Measurements from ENCODE around the gene DISC1.
A peak's percentile ranks its signal among the peaks of the same experiment; 100 is the strongest.
"Not testable (repeated sequence)": the region's sequence is repeated elsewhere in the genome, so short reads cannot be mapped to it uniquely, and the experiment has no call there.

Gene DISC1

GRCh38 chr1:231626535-231626950, at the start of gene DISC1:
Gene DISC1 (plus strand): TSS chr1:231626790. CDS start chr1:231626868, 78 bp downstream.
- no peak for DNase-seq (ENCODE audit: low spot score)

GRCh38 chr1:231576804-231577718, 49.5 kb upstream of the DISC1 start:
- DNase-seq (ENCODE audit: low spot score) = no peak

- no peak for DNase-seq (ENCODE audit: low spot score)
These were observed 45.7 kb upstream of the DISC1 start for GRCh38 chr1:231580874-231581273.

- DNase-seq (ENCODE audit: low spot score) = no peak
These were observed 44.7 kb upstream of the DISC1 start for GRCh38 chr1:231581859-231582258.

GRCh38 chr1:231583376-231583775, 43.2 kb upstream of the DISC1 start:
- DNase-seq (ENCODE audit: low spot score) = no peak

GRCh38 chr1:231584117-231584516, 42.5 kb upstream of the DISC1 start:
- peak; percentile 25 for DNase-seq (ENCODE audit: low spot score)

- DNase-seq (ENCODE audit: low spot score) = no peak
These were observed 41.7 kb upstream of the DISC1 start for GRCh38 chr1:231584921-231585320.

- peak; percentile 37 for DNase-seq (ENCODE audit: low spot score)
These were observed 36.0 kb upstream of the DISC1 start for GRCh38 chr1:231590453-231591198.

GRCh38 chr1:231591466-231591865, 35.1 kb upstream of the DISC1 start:
- DNase-seq (ENCODE audit: low spot score) = no peak

GRCh38 chr1:231592809-231593208, 33.8 kb upstream of the DISC1 start:
- DNase-seq (ENCODE audit: low spot score) = no peak

- not testable (repeated sequence) for DNase-seq (ENCODE audit: low spot score)
These were observed 33.3 kb upstream of the DISC1 start for GRCh38 chr1:231593264-231593663.

GRCh38 chr1:231594123-231594522, 32.5 kb upstream of the DISC1 start:
- DNase-seq (ENCODE audit: low spot score) = no peak

- DNase-seq (ENCODE audit: low spot score) = no peak
These were observed 31.8 kb upstream of the DISC1 start for GRCh38 chr1:231594749-231595148.

GRCh38 chr1:231596337-231596791, 30.2 kb upstream of the DISC1 start:
- no peak for DNase-seq (ENCODE audit: low spot score)

GRCh38 chr1:231597971-231598370, 28.6 kb upstream of the DISC1 start:
- no peak for DNase-seq (ENCODE audit: low spot score)

- DNase-seq (ENCODE audit: low spot score) = no peak
These were observed 26.1 kb upstream of the DISC1 start for GRCh38 chr1:231600458-231600976.

- no peak for DNase-seq (ENCODE audit: low spot score)
These were observed 24.5 kb upstream of the DISC1 start for GRCh38 chr1:231601824-231602672.

- DNase-seq (ENCODE audit: low spot score) = no peak
These were observed 24.0 kb upstream of the DISC1 start for GRCh38 chr1:231602673-231602984.

- DNase-seq (ENCODE audit: low spot score) = peak; percentile 64
These were observed 22.9 kb upstream of the DISC1 start for GRCh38 chr1:231603598-231604275.

GRCh38 chr1:231604276-231604621, 22.3 kb upstream of the DISC1 start:
- no peak for DNase-seq (ENCODE audit: low spot score)
